Measurements from ENCODE around the gene FZR1.

FZR1 gene

DNA sequence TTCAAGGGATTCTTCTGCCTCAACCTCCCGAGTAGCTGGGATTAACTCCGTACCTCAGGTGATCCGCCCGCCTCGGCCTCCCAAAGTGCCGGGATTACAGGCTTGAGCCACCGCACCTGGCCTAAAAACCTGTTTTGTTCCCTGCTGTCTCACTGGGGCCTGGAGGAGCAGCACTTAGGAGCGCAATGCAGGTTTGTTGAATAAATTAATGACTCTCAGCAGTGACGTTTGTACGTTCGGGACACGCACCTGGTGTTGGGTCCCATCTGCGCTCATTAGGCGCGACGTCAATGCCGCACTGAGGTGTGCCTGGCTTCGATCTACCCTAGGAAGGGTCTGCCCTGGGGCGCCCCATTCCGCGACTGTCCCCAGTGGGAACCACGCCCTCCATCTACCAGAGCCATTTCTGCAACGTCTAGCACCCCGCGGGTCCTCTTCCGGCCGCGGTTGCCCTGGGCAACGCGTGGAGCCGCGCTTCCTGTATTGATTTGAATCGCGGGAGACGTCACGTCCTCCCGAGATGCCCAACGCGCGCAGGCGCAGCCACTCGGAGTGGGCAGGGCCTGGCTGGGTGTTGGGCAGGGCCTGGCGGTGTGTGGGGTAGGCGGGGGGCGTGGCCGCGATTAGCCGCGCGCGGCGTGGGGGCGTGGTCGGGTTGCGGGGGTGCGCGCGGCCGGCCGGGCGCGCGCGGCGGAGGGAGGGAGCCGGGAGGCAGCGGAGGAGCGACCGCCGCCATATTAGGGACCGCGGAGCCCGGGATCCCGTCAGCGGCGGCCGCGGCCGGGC lies at the start of gene FZR1:
Gene FZR1 (plus strand): TSS at position 714 of the 786 bp plus-strand sequence. CDS start 16,679 bp downstream, outside the sequence.
- no peak for FAIRE-seq

DNA sequence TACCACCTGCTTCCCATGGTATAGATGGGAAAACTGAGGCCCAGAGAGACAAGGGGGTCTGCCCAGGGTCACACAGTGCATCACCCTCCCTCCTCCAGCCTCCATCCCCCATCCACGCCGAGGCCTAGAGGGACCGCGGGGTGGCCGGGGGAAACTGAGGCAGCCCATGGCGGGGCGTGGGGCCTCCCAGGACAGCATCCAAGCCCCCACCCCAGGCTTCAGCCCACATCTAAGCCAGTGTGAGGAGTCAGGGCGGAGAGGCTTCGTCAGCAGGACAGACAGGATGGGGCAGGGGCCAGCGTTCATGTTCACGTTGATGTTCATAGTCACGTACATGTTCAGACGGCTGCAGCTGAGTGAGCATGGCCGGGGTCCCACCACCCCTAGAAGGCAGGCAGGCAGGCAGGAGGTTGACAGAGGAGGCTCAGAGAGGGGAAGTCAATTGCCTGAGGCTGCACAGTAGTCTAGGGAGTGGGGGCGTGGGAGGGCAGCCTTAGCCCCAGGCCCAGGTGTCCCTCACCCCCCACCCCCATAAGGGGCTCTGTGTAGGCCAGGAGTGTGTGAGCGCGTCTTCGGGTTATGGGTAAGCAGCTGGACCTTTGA lies 49.1 kb upstream of the FZR1 start:
- FAIRE-seq: no peak

DNA sequence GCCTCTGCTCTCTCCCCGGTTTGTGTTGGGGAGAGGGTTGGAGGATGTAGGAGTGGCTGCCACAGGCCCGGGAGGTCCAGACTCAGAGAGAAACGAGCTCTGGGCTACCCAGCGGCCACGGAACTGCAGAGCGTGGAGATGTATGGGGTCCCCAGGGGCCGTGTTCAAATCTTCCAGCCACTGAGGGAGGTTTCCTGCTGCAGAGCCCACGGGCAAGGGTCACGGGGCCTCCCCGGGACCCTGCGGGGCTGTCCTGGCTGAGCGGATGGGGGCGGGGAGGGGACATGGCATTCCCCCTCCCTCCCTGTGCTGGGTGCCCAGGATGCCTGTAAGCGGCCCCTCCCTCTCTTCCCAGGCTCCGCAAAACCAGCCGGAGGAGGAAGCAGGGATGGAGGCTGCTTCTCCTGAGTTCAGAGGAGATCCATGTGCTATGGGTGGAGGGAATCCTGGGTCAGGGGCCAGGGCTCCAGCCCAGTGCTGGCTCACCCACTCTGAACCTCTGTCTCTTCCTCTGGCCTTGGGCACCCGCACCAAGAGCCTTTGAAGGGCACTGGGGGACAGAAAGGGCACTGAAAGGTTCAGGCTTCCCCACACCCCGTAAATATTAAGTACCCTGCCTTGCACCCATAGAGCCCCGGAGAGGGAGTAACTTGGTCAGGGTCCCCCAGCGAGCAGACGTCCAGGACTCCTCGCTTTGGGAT lies 48.4 kb upstream of the FZR1 start:
- FAIRE-seq: no peak

DNA sequence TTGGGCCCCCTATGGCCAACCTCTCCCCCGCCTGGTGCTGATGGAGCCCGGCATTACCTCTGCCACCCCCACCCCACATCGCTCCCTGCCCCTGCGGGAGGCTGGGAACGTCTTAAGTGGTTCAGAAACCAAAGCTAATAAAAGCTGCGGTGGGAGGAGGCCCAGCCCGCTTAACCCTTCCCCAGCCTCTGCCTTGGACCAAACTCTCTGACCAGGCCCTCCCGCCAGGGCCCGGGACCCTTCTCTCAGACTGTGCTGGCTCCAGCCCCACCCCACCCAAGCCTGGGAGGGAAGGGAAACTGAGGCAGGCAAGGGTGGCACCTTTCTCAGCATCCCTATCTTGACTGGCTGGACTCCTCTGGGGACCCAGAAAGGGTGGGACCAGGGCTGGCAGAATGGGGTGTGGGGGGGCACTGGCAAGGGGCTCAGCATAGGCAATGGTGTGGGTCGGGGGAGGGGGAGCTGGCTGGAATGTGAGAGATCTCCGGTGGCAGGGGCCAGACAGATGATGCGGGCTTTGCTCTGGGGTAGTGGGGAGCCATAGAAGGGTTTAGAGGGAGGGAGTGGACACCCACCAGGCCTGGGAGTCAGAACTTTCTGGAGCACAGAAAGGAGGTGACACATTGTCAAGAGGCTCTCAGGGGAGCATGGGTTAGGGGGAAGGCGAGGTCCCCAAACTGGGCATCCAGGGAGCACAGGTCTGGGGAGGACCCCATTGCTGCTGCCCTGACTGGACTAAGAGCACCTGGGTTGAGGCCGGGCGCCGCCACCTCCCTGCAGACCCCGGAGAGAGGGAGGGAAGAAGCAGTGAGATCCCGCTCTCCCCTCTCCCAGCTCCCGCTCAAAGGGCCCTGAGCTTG lies 47.7 kb upstream of the FZR1 start:
- no peak for FAIRE-seq

DNA sequence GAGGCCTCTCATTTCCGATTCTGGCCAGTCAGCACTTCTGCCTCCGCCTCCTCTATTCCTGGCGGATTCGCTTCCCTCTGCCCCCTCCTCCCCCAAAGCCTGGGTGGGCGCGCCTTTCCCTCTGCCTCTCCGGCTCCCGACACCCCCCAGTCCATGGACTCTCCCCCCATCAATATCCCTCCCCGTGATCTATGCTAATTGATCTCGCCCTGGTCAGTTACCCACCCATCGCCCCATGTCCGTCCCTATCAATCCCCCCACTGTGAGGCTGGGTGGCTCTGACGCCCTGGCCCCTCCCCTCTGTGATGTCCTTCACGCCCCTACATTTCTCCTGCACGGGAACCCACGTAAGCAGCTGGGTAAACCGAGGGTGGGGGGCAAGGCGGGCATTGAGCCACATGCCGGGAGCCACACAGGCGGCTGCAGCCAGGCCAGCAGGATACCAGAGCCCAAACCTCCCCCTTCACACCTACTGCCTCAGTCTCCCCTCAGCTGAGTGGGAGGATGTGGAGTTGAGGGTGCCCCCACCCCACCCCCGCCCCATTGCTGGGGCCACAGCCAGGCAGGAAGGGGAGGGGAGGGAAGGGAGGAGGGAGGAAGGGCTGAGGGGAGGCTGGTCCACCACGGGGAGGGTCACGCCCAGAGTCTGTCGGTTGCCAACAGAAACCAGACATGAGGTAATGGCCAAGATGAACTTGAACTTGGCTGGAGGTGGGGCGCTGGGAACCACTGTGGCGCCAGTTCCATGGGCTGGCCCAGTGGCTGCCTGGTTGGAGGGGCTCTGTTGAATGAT lies 46.8 kb upstream of the FZR1 start:
- no peak for FAIRE-seq

DNA sequence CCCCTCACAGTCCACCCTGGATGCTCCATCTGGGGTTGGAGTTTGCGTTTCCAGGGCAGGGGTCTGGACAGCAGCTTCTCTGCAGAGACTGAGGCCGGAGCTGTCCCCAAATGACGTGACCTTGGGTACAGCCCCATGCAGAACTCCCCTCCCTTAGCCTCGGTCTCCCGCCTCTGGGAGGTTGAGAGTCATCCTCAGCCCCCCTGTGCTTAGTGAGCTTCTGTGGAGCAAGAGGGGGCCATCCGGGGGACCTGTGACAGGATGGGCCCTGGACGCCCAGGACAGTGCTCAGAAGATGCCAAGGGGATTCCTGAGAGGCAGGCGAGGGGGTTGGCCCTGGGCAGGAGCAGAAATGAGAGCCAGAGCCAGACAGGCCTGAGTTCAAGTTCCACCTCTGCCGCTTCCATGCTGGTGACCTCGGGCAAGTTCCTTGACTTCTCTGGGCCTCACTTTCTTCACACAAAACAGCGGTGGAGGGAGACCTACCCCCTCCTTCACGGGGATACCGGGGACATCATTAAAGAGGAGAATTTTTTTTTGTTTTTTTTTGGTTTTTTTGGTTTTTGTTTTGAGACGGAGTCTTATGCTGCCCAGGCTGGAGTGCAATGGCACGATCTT lies 46.0 kb upstream of the FZR1 start:
- FAIRE-seq: no peak

DNA sequence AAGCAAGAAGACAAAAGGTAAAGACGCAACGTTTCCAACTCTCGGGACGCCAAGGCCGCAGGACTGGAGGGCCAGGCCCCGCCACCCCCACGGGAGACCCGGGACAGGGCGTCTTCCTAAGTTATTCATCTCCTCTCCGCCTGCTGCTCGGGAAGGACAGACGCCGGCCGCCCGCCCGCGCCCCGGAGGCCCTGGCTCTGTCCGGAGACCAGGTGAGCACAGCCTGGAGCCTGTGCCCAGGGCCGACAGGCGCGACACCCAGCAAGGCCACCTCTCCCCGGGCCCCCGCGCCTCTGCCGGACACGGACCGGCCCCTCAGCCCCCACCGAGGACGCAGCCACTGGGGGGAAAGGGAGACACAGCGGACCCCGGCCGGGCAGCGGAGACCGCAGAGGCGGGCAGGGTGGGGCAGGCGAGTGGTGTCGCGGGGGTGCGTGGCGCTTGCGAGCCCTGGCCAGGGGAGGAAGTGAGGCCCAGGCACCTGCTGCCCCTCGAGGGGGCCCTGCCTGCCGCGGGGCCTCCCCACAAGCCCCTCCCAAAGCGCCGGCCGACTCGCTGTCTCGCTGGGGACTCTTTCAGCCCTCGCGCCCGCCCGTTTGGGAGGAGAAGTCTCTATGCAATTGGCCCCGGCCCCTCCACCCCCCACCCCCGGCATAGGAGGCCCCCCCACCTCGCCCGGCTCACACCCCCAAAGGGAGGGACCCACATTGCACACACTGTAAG lies 43.0 kb upstream of the FZR1 start:
- FAIRE-seq: no peak

DNA sequence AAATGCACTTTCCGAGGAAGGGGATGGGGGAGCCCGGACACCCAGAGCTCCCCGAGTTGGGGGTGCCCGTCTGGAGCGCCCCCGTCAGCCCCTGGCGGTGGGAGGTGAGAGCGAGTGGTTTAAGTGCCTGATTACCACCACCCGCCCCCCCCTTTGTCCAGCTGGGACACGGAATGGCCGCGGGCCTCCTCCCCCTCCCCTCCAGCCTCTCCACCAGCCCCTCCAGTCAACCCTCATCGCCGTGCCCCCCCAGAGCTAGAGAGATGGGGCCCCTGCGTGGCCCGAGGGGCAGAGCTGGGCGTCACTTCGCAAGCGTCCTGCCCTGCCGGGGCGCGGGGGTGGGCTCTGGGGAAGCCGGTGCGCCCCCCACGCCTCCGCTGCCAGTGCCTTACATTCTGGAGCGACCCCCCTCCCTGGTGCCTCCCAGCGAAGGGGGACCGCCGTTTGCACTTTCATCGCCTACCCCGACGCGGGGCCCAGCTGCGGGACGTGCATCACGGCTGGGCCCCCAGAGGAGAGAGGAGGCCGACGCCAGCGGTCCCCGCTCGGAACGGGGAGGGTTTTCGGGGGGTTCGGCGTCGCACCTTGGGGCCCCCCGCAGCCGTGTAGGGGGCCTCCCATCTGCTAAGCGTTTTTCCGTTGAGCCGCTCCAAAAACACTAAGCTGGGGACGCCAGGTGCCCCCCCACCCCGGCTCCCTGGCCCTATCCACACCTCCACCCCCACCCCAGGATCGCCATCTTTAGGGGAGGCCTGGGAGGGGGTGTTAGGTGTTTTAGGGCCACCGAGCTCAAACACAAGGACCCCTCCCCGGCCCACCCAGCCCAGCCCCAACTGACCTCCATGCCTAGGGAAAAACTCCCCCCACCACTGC lies 42.2 kb upstream of the FZR1 start:
- FAIRE-seq: no peak

DNA sequence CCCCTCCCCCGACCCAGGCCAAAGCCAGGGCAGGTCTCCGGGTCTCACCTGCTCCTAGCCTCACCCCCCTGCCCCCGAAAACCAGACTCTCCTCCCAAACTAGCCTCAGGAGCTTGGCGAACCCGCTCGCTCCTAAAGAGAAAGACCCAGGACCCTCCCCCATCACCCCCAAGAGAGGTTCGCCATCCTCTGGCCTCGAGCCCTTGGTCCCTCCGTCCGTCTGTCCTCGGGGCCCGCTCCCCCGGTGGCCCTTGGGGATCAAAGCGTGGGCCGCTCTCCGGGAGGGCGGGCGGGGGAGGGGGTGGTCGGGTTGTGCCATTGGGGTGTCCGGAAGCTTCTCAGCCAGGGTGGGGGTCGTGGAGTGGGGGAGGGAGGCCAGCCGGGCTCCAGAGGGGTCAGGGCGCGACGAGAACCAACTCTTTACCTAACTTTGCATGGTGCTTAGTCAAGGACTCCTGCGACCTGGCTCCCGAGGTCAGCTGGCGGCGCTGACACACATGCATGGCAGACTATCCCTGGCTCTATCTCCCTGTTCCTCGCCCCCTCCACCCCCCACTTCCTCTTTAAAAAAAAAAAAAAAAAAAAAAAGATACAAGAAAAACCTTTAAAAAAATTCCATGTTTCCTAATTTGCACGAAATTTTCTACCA lies 41.4 kb upstream of the FZR1 start:
- FAIRE-seq: no peak

DNA sequence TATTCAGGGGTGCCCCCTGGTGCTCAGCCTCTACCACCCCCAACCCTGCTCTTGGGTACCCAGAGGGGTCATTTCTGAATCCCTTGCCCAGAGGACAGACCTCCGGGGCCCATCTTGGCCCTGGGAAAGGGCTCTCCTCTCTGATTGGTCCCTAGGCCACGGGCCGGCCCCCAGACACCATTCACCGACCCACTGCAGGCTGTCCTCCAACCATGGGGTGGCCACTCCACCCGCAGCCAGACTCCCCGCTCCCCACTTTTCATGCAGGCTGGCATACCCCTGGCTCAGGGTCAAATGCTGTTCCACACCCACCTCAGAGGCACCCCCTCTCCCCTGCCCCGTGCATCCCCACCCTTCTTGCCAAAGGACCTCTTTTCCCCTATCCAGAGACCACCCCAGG lies 40.6 kb upstream of the FZR1 start:
- no peak for FAIRE-seq

DNA sequence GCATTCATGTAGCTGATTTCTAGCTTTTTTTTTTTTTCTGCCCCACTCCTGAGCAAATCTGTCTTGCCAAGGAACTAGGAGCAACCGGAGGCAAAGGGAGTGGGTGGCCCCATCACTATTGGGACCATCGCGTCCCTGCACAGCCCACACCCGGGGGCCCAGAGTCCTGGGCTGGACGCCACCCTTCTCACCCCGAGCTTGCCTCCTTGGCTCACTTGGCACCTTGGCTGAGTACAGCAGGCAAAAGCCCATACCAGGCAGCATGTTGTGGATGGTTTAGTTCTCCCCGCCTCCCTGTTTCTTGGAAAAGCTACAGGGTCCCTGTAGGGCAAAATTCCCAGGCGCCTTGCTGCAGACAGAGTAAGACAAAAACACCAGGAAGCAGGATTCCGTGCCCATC lies 39.5 kb upstream of the FZR1 start:
- no peak for FAIRE-seq

DNA sequence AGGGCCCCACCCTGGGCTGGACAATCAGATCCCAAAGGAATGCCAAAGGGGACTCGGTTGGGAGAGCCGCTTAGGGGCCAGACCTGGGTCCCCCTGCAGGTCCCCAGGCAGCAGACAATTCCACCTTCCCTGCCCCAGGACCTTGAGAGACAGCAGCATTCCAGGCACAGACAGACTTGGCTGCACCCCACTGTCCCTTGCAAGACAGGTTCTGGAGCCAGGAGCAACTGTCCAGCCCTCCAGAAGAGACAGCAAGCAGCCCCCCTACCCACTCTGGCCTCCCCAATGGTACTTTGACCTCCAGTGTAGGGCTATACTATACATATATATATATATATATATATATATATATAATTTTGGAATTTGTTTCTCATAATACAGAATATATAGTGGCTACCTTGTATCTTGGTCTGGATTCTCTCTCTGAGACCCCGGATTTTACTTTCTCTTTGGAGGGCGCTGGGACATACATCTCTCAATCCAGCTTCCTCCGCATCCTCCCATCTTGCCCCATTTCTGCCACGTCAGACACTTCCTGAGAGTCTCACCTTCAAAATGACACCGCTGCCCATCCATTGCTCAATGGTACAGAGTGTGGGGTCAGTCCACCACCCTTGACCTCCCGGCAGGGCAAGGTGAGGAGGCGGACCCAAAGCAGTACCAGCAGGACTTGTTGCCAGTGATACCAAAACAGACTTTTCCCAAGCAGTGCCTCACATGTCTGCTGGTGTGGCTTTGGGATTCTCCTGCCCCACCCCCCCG lies 38.5 kb upstream of the FZR1 start:
- no peak for FAIRE-seq

DNA sequence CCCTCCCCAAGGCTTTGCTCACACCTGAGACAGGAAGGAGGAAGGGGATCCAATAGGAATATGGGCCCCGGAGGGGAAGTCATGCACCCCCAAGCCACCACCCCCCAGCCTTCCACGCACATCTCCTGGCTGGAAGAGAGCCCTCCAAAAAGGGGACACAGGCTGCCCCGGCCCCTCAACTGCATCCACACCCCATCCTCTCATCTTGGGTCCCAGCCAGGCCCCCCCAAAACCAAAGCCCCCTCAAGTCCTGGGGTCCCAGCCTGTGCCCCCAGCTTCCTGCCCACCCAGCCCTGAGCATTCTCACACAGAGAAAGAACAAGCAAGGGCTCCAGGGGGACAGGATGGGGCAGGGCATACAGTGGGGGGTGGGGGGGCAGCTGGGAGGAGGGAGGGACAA lies 37.9 kb upstream of the FZR1 start:
- no peak for FAIRE-seq

DNA sequence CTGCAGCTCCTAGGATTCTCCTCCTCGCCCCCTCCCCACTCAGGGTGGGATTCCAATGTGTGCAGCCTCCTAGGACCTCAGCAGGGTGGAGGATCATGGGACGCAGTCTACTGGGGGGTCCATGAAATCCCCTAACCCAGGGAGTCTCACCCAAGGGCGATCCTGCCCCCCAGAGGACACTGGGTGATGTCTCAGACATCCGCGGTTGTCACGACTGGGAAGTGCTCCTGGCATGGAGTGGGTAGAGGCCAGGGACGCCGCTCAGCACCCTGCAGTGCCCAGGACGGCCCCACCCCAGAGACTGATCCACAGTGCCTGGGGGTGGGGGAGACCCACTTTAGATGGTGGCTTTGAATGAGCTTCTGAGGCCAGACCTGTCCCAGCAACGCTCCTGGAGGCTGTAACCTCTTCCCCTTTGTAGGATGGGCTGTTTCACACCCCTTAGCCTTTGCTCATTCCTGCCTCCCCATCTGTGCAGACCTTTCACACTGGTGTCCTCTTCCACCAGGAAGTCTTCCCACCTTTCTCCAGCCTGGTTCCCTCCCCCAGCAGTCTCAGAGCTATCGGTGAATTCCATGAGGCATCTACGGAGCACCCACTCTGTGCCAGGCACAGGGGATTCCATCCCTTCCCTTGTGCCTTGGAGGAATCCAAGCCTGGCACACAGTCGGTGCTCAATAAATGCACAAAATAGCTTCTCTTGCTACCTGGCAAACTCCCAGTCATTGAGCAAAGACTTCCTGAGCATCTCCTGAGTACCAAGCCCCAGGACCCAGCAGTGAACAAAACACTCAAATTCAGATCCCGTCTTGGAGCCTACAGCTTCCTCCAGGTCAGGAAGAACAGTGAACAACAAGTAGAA lies 36.2 kb upstream of the FZR1 start:
- no peak for FAIRE-seq

DNA sequence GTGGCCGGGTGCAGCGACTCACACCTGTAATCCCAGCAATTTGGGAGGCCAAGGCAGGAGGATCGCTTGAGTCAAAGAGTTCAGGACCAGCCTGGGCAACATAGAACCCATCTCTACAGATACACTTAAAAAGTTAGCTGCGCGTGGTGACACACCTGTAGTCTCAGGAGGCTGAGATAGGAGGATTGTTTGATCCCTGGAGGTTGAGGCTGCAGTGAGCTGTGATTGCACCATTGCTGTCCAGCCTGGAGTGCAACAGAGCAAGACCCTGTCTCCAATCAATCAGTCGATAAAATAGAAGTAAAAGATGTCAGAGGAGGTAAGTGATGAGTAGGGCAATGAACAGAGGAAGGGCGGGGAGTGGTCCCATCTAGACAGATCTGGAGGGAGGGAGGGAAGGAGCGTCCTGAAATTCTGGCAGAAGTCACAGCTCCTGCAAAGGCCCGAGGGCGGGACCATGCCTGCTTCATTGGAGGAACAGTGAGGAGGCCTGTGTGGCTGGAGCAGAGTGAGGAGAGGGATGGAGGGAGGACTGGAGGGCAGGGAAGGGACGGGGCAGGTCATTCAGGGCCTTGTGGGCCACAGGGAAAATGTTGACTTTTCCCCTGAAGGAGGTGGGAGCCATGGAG lies 35.5 kb upstream of the FZR1 start:
- no peak for FAIRE-seq

DNA sequence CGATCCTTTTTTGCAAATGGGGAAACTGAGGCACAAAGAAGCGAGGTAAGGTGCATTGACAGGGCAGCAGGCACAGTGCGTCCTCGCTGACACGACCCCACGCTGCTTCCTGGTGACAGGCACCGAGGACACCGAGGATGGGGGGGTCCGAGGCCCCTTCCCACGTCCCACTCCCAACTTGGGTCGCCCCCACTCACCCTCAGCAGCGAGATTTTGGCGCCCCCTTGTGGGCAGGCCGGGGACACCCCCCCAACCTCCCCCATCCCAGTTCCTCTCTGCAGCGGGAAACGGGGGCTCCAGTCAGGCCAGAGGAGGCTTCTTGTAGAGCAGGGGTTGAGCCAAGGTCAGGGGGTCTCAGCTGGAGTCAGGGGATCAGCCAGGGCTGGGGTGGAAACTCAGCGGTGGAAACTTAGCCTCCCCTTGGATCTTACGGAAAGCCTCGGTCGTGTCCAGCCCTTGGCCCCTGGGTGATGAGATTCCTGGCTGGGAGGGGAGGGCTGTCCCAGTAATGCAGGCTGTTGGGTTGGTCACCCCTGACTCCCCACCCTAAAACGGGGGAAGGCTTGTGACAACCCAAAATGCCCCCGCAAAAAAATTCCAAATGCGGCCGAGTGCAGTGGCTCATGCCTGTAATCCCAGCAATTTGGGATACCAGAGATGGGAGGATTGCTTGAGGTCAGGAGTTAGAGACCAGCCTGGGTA lies 34.0 kb upstream of the FZR1 start:
- no peak for FAIRE-seq

DNA sequence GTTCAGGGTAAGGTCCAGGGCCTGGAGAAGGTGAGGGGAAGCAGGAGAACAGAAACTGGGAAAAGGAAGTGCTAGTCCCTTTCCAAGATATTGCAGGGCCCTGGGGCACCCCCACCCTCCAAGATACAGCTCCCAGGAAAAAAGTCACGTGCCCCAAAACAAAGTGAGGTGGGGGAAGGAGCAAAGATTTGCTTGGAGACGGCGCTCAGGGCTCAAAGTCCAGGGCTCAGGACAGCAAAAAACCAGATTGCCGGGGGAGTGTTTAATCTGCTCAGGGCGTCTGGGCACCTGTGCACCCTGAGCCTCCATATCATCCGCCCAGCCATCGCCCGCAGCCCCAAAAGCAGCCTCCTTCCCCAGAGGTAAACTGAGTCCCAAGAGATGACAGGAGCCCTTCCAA lies 32.1 kb upstream of the FZR1 start:
- no peak for FAIRE-seq

Measured in TTC549 (cell line).